HepG2 (cell line): ENCODE results near the gene TMEM150C. TPM values are rescaled to one million over a fixed set of nuclear protein-coding genes. Genes with fewer than 3 reads are reported as not detected.

Source experiments
- ATAC-seq: fragments of 200-7000 bp; cut with Tn5 transposase; 3 replicates; pipeline ENCODE4 v1.9.1; 2020; ENCODE audit warnings: mild to moderate bottlenecking, moderate library complexity
- BruUV-seq: library from RNA; stranded (reverse); fragments of 400-500 nt; replicated peaks from 2 replicates; lab custom pipeline; 2021; lab: Mats Ljungman, UMichigan
- CTCF ChIA-PET: fragments of 300-600 bp; formaldehyde crosslinking; extraction: SDS; loops from one replicate; lab custom pipeline; 2021; ENCODE audit warnings: low total read pairs, inconsistent platforms, low intra/inter-chr PET ratio; lab: Yijun Ruan, JAX
- POLR2A ChIA-PET: fragments of 350-600 bp; sonication (Branson Sonifier 250); formaldehyde crosslinking; loops from one replicate; lab custom pipeline; 2020; ENCODE audit warnings: antibody characterized with exemption, inconsistent platforms; lab: Yijun Ruan, JAX
- DNase-seq: peaks from one replicate; pipeline ENCODE4 v3.0.0-alpha.2; 2015; ENCODE audit warnings: low spot score
- FAIRE-seq: peaks from 3 replicates; lab custom pipeline; 2011; peaks lifted over from hg19 to GRCh38; lab: Jason Lieb, UNC
- H2AFZ ChIP-seq: one replicate; pipeline ENCODE4 v1.6.1; 2011; ENCODE audit warnings: low read length, inconsistent platforms
- H3K27ac ChIP-seq: fragments of 300-600 bp; 3 replicates; pipeline ENCODE4 v1.8.0; 2011; ENCODE audit warnings: mixed run types, mild to moderate bottlenecking, mixed read lengths, low read length, inconsistent platforms; ENCODE audit not compliant: insufficient read depth; ENCODE audit errors: extremely low read length
- H3K27me3 ChIP-seq, 2 experiments: fragments of 200-600 bp in 1 of 2; 2 replicates in 1 of 2; 3 replicates in 1 of 2; pipeline versions ENCODE4 v1.6.0 to v1.8.0; 2011; ENCODE audit warnings: low read length in 2 of 2, mild to moderate bottlenecking in 2 of 2, moderate library complexity in 2 of 2, inconsistent platforms in 1 of 2; ENCODE audit not compliant: insufficient read depth in 2 of 2, control insufficient read depth in 1 of 2
- H3K36me3 ChIP-seq, 2 experiments: fragments of 200-600 bp in 1 of 2; replicated peaks in 1 of 2; 2 replicates in 1 of 2; 3 replicates in 1 of 2; pipeline versions ENCODE4 v1.5.1 to v1.8.0; 2011; ENCODE audit warnings: low read length in 2 of 2, inconsistent platforms in 1 of 2; ENCODE audit not compliant: insufficient read depth in 2 of 2, control insufficient read depth in 1 of 2
- H3K4me1 ChIP-seq: 2 replicates; pipeline ENCODE4 v1.5.1; 2012; ENCODE audit warnings: low read length, inconsistent platforms; ENCODE audit not compliant: insufficient read depth
- H3K4me2 ChIP-seq: 2 replicates; pipeline ENCODE4 v1.6.0; 2011; ENCODE audit warnings: low read depth, low read length, inconsistent platforms
- H3K4me3 ChIP-seq, 3 experiments: fragments of 200-600 bp in 1 of 3; sonication (generic), shearing (Covaris generic) in 1 of 3; replicated peaks in 1 of 3; 2 replicates each; pipeline ENCODE4 v1.5.1; 2011 to 2016; ENCODE audit warnings: low read length in 3 of 3, inconsistent platforms in 2 of 3, low read depth in 2 of 3, mild to moderate bottlenecking in 2 of 3, control low read depth in 1 of 3, mixed read lengths in 1 of 3; ENCODE audit not compliant: insufficient read depth in 1 of 3
- H3K79me2 ChIP-seq: one replicate; pipeline ENCODE4 v1.6.1; 2011; ENCODE audit warnings: low read length, inconsistent platforms; ENCODE audit not compliant: insufficient read depth
- H3K9ac ChIP-seq: 2 replicates; pipeline ENCODE4 v1.6.0; 2011; ENCODE audit warnings: mild to moderate bottlenecking, low read depth, low read length, inconsistent platforms; ENCODE audit not compliant: insufficient read depth
- H3K9me3 ChIP-seq: 2 replicates; pipeline ENCODE4 v1.5.1; 2012; ENCODE audit warnings: mild to moderate bottlenecking, low read length
- H4K20me1 ChIP-seq: 2 replicates; pipeline ENCODE4 v1.6.0; 2011; ENCODE audit warnings: inconsistent platforms, mild to moderate bottlenecking, low read length, moderate library complexity; ENCODE audit not compliant: insufficient read depth
- CBX2 ChIP-seq, 2 experiments: fragments of 200-600 bp in 1 of 2; sonication (generic); formaldehyde crosslinking in 1 of 2; IDR thresholded peaks; 2 replicates each; pipeline versions ENCODE4 v1.7.0 to v1.8.1; 2018 to 2022; ENCODE audit warnings: low read depth in 2 of 2, low read length in 1 of 2, mild to moderate bottlenecking in 1 of 2, missing genetic modification reagents in 1 of 2
- CEBPG ChIP-seq: IDR thresholded peaks from 2 replicates; pipeline ENCODE4 v1.6.1; 2016
- DMAP1 ChIP-seq: IDR thresholded peaks from 2 replicates; pipeline ENCODE4 v1.6.1; 2016
- ESRRA ChIP-seq: sonication (generic); formaldehyde crosslinking; IDR thresholded peaks from 2 replicates; pipeline ENCODE4 v1.5.1; 2020; ENCODE audit warnings: mild to moderate bottlenecking, low read depth, missing genetic modification reagents
- MATR3 ChIP-seq: sonication (generic); formaldehyde crosslinking; IDR thresholded peaks from 2 replicates; pipeline ENCODE4 v1.4.0; 2020; ENCODE audit warnings: missing genetic modification reagents
- MAX ChIP-seq: IDR thresholded peaks from 2 replicates; pipeline ENCODE4 v1.6.1; 2012; ENCODE audit warnings: inconsistent platforms
- SOX5 ChIP-seq: IDR thresholded peaks from 2 replicates; pipeline ENCODE4 v1.6.1; 2016; ENCODE audit warnings: borderline replicate concordance
- TCF12 ChIP-seq, 2 experiments: fragments of 450-650 bp in 1 of 2; sonication (generic) in 1 of 2; formaldehyde crosslinking in 1 of 2; IDR thresholded peaks; 2 replicates each; pipeline versions ENCODE4 v1.6.1 to v1.8.0; 2017 to 2022; ENCODE audit warnings: antibody characterized with exemption in 1 of 2, mild to moderate bottlenecking in 1 of 2, missing genetic modification reagents in 1 of 2, moderate library complexity in 1 of 2
- ZMYM3 ChIP-seq: sonication (generic); formaldehyde crosslinking; IDR thresholded peaks from 2 replicates; pipeline ENCODE4 v1.5.1; 2020; ENCODE audit warnings: mild to moderate bottlenecking, missing genetic modification reagents
- ZNF138 ChIP-seq: sonication (generic); formaldehyde crosslinking; IDR thresholded peaks from 2 replicates; pipeline ENCODE4 v1.5.0; 2020; ENCODE audit warnings: mild to moderate bottlenecking, low read depth, missing genetic modification reagents
- ZNF224 ChIP-seq: sonication (generic); formaldehyde crosslinking; IDR thresholded peaks from 2 replicates; pipeline ENCODE4 v1.5.0; 2020; ENCODE audit warnings: mild to moderate bottlenecking, missing genetic modification reagents
- ZNF44 ChIP-seq: sonication (generic); formaldehyde crosslinking; IDR thresholded peaks from 2 replicates; pipeline ENCODE4 v1.5.1; 2020; ENCODE audit warnings: mild to moderate bottlenecking, missing genetic modification reagents
- WGBS: methylation state at CpG from one replicate; pipeline ENCODE4 v1.1.6; 2017; ENCODE audit warnings: low lambda C conversion rate; 5-methylcytosine and 5-hydroxymethylcytosine counted together
- in situ Hi-C: cut with HindIII; loops from 2 replicates; pipeline ENCODE4 v1.10.0; 2017; ENCODE audit warnings: low pct_unique_long_range_greater_than_20kb; ENCODE audit not compliant: extremely low pct_ligation_motif_present
- intact Hi-C: fragments of 100-400 bp; cut with micrococcal nuclease; formaldehyde crosslinking; loops from one replicate; pipeline ENCODE4 v1.10.0; 2022; ENCODE audit not compliant: unreplicated experiment
- polyA plus RNA-seq, 8 experiments: library from polyadenylated mRNA; depleted of rRNA in 3 of 8; stranded (reverse) in 7 of 8; unstranded in 1 of 8; fragments of >200 nt; fragmentation: Illumina TruSeq in 4 of 8; extraction: Trizol in 4 of 8; gene quantifications; 2 replicates each; pipeline versions ENCODE4 v1.2.1 to v1.2.3, GENCODE V29; 2011 to 2016; ENCODE audit warnings: low read depth in 4 of 8, missing spikeins in 1 of 8, mixed read lengths in 1 of 8; ENCODE audit not compliant: insufficient read depth in 1 of 8
- total RNA-seq, 5 experiments: library from RNA; depleted of rRNA; stranded (reverse); fragments of >200 nt; fragmentation: Illumina TruSeq; extraction: Trizol; gene quantifications; 2 replicates each; pipeline ENCODE4 v1.2.3, GENCODE V29; 2016; ENCODE audit warnings: low read depth in 1 of 5
- TF ChIP-seq, protein P1 (sequence below): sonication (generic); formaldehyde crosslinking; IDR thresholded peaks from 2 replicates; pipeline ENCODE4 v1.8.1; 2023; ENCODE audit warnings: mild to moderate bottlenecking, missing genetic modification reagents
- TF ChIP-seq, protein P2 (sequence below): sonication (generic); formaldehyde crosslinking; IDR thresholded peaks from 2 replicates; pipeline ENCODE4 v1.4.0; 2020; ENCODE audit warnings: missing genetic modification reagents, borderline replicate concordance

Gene TMEM150C
- total and polyA plus RNA-seq, 2 of the 13 experiments (the other 11 are each of a cell fraction or from before 2014, with no cell fraction given): 0.33 to 0.42 TPM

GRCh38 chr4:82450966-82451755 lies 110.6 kb downstream of the TMEM150C start:
- TF ChIP-seq TCF12 (IDR thresholded peaks at IDR 0.05) (no peak), TCF12 (CRISPR knock-in tag; IDR thresholded peaks at IDR 0.05) (no peak), MATR3 (CRISPR knock-in tag) (no peak), MAX (no peak), ZNF138 (CRISPR knock-in tag) (no peak), ZMYM3 (no peak), ZNF44 (CRISPR knock-in tag) (no peak), DMAP1 (CRISPR knock-in tag) (no peak), ZNF224 (CRISPR knock-in tag) (no peak), ESRRA (no peak), CBX2 (IDR thresholded peaks at IDR 0.05; ENCODE audit: low read depth, low read length) (no peak), CBX2 (CRISPR knock-in tag; IDR thresholded peaks at IDR 0.05; ENCODE audit: low read depth) (no peak), SOX5 (CRISPR knock-in tag) (no peak), CEBPG (no peak)
- TF ChIP-seq, protein P1, sequence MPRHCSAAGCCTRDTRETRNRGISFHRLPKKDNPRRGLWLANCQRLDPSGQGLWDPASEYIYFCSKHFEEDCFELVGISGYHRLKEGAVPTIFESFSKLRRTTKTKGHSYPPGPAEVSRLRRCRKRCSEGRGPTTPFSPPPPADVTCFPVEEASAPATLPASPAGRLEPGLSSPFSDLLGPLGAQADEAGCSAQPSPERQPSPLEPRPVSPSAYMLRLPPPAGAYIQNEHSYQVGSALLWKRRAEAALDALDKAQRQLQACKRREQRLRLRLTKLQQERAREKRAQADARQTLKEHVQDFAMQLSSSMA (CRISPR knock-in tag): no peak
- TF ChIP-seq, protein P2, sequence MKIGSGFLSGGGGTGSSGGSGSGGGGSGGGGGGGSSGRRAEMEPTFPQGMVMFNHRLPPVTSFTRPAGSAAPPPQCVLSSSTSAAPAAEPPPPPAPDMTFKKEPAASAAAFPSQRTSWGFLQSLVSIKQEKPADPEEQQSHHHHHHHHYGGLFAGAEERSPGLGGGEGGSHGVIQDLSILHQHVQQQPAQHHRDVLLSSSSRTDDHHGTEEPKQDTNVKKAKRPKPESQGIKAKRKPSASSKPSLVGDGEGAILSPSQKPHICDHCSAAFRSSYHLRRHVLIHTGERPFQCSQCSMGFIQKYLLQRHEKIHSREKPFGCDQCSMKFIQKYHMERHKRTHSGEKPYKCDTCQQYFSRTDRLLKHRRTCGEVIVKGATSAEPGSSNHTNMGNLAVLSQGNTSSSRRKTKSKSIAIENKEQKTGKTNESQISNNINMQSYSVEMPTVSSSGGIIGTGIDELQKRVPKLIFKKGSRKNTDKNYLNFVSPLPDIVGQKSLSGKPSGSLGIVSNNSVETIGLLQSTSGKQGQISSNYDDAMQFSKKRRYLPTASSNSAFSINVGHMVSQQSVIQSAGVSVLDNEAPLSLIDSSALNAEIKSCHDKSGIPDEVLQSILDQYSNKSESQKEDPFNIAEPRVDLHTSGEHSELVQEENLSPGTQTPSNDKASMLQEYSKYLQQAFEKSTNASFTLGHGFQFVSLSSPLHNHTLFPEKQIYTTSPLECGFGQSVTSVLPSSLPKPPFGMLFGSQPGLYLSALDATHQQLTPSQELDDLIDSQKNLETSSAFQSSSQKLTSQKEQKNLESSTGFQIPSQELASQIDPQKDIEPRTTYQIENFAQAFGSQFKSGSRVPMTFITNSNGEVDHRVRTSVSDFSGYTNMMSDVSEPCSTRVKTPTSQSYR (CRISPR knock-in tag): no peak
- WGBS: 98% methylated on average over 12 of the region's 13 CpGs
- intact Hi-C loops: no loop called here
- TSS peak; percentile 12 for BruUV-seq
- no peak overlapping the region for H3K4me3 ChIP-seq
- H3K36me3 ChIP-seq: peaks cover 11 to 62% of the 10 kb centered on the region in 2 experiments
- no peaks in the 10 kb centered on the region for H3K9me3 ChIP-seq
- H3K9ac ChIP-seq: no peak overlapping the region
- H3K27me3 ChIP-seq: no peaks in the 10 kb centered on the region
- H3K4me2 ChIP-seq: no peak overlapping the region
- no peaks in the 10 kb centered on the region for H4K20me1 ChIP-seq
- no peak for DNase-seq
- ChIA-PET POLR2A (no interaction called here), CTCF (no interaction called here)
- in situ Hi-C loops: no loop called here
- H2AFZ ChIP-seq: no peak overlapping the region
- peaks cover 8% of the 10 kb centered on the region for H3K79me2 ChIP-seq
- H3K27ac ChIP-seq: no peak overlapping the region
- FAIRE-seq: no peak
- ATAC-seq: no peak
- H3K4me1 ChIP-seq: no peaks in the 10 kb centered on the region
